MCF 10A (cell line): ENCODE measurements around the gene GPR68. TPM values are rescaled to one million over a fixed set of nuclear protein-coding genes. Genes with fewer than 3 reads are reported as not detected.

ENCODE experiments used
- BruUV-seq: library from RNA; stranded (reverse); fragments of 400-500 nt; replicated peaks from 2 replicates; lab custom pipeline; 2021; lab: Mats Ljungman, UMichigan
- CTCF ChIA-PET: fragments of 300-600 bp; sonication (Branson Sonifier 250); formaldehyde crosslinking; extraction: SDS; loops from one replicate; lab custom pipeline; 2021; ENCODE audit warnings: antibody characterized with exemption, inconsistent platforms; lab: Yijun Ruan, JAX
- POLR2A ChIA-PET: fragments of 300-600, 350-650 bp; sonication (Branson Sonifier 250); formaldehyde crosslinking; extraction: SDS; loops from one replicate; lab custom pipeline; 2020; ENCODE audit warnings: antibody characterized with exemption, inconsistent platforms; lab: Yijun Ruan, JAX
- DNase-seq: peaks from one replicate; pipeline ENCODE4 v3.0.0-alpha.2; 2018; ENCODE audit not compliant: unreplicated experiment
- H3K27ac Mint-ChIP-seq: one replicate; pipeline ENCODE4 v1.8.0; 2022; ENCODE audit warnings: mild to moderate bottlenecking, low read depth, mixed read lengths; ENCODE audit not compliant: unreplicated experiment
- H3K27me3 Mint-ChIP-seq: one replicate; pipeline ENCODE4 v1.8.0; 2022; ENCODE audit warnings: mixed read lengths; ENCODE audit not compliant: insufficient read depth, unreplicated experiment
- H3K36me3 Mint-ChIP-seq: one replicate; pipeline ENCODE4 v1.8.0; 2022; ENCODE audit warnings: mild to moderate bottlenecking, moderate library complexity, mixed read lengths; ENCODE audit not compliant: insufficient read depth, unreplicated experiment
- H3K4me1 Mint-ChIP-seq: one replicate; pipeline ENCODE4 v1.8.0; 2022; ENCODE audit warnings: mixed read lengths; ENCODE audit not compliant: insufficient read depth, unreplicated experiment
- H3K4me3 Mint-ChIP-seq: one replicate; pipeline ENCODE4 v1.8.0; 2022; ENCODE audit warnings: mild to moderate bottlenecking, moderate library complexity, mixed read lengths; ENCODE audit not compliant: unreplicated experiment
- H3K9me3 Mint-ChIP-seq: one replicate; pipeline ENCODE4 v1.8.0; 2022; ENCODE audit warnings: mixed read lengths; ENCODE audit not compliant: unreplicated experiment
- CTCF ChIP-seq: fragments of 200-600 bp; IDR thresholded peaks from one replicate; pipeline ENCODE4 v1.8.0; 2022; ENCODE audit warnings: antibody characterized with exemption, mild to moderate bottlenecking; ENCODE audit not compliant: unreplicated experiment
- intact Hi-C: fragments of 100-400 bp; cut with micrococcal nuclease; formaldehyde crosslinking; loops from 2 replicates; pipeline ENCODE4 v1.14.1; 2022
- total RNA-seq: library from RNA; stranded (reverse); gene quantifications from 2 replicates; pipeline ENCODE4 v1.2.3, GENCODE V29; 2022

Gene GPR68
- total RNA-seq, 1 experiment from 2014 or later, result 0.14 TPM

- no peak overlapping the region for H3K4me3 Mint-ChIP-seq
- H3K27ac Mint-ChIP-seq, result no peak overlapping the region
- CTCF ChIA-PET, result interaction anchor here (0.6 to 1.6 kb wide), 4 partner anchors 41 to 63 kb away, joined by 3 to 4 read pairs (median 4); no protein-coding TSS in a partner anchor
- peaks cover 16% of the 10 kb centered on the region for H3K4me1 Mint-ChIP-seq
- DNase-seq, result no peak
- H3K27me3 Mint-ChIP-seq, result no peaks in the 10 kb centered on the region
- TF ChIP-seq CTCF, result no peak
- POLR2A ChIA-PET, result interaction anchor here (0.5 kb wide), 1 partner anchor 178 kb away, joined by 3 read pairs; no protein-coding TSS in a partner anchor
- peaks cover 14% of the 10 kb centered on the region for H3K9me3 Mint-ChIP-seq
- intact Hi-C loops, result no loop called here
- H3K36me3 Mint-ChIP-seq, result peaks cover 28% of the 10 kb centered on the region
- BruUV-seq, result no TSS peak
These were observed 24.8 kb downstream of the GPR68 start for GRCh38 chr14:91219517-91220389.

GRCh38 chr14:91218014-91218413, 26.5 kb downstream of the GPR68 start:
- Mint-ChIP-seq H3K4me3 (no peak overlapping the region), H3K27me3 (no peaks in the 10 kb centered on the region), H3K27ac (no peak overlapping the region), H3K9me3 (peaks cover 14% of the 10 kb centered on the region), H3K36me3 (peaks cover 23% of the 10 kb centered on the region), H3K4me1 (peaks cover 16% of the 10 kb centered on the region)
- no peak for TF ChIP-seq CTCF
- CTCF ChIA-PET, result interaction anchor here (0.7 to 1.6 kb wide), 2 partner anchors 41 to 69 kb away, joined by 3 to 4 read pairs; no protein-coding TSS in a partner anchor
- BruUV-seq, result no TSS peak
- DNase-seq, result no peak
- intact Hi-C loops, result no loop called here
- POLR2A ChIA-PET, result no interaction called here

- CTCF ChIA-PET, result interaction anchor here (0.6 to 2.9 kb wide), 4 partner anchors 34 to 586 kb away, joined by 3 to 12 read pairs (median 4); no protein-coding TSS in a partner anchor
- Mint-ChIP-seq H3K27ac (no peak overlapping the region), H3K4me3 (no peak overlapping the region), H3K27me3 (no peaks in the 10 kb centered on the region), H3K4me1 (peaks cover 16% of the 10 kb centered on the region), H3K9me3 (peaks cover 9% of the 10 kb centered on the region), H3K36me3 (peaks cover 19% of the 10 kb centered on the region)
- no peak for DNase-seq
- BruUV-seq, result no TSS peak
- intact Hi-C loops, result no loop called here
- POLR2A ChIA-PET, result no interaction called here
- TF ChIP-seq CTCF, result no peak
These were observed 27.7 kb downstream of the GPR68 start for GRCh38 chr14:91216731-91217226.

- BruUV-seq, result no TSS peak
- POLR2A ChIA-PET, result interaction anchor here (0.7 kb wide), 1 partner anchor 827 kb away, joined by 3 read pairs; no protein-coding TSS in a partner anchor
- H3K27ac Mint-ChIP-seq, result no peak overlapping the region
- peaks cover 25% of the 10 kb centered on the region for H3K36me3 Mint-ChIP-seq
- no peak overlapping the region for H3K4me3 Mint-ChIP-seq
- no peak for DNase-seq
- peaks cover 9% of the 10 kb centered on the region for H3K4me1 Mint-ChIP-seq
- H3K9me3 Mint-ChIP-seq, result no peaks in the 10 kb centered on the region
- no peaks in the 10 kb centered on the region for H3K27me3 Mint-ChIP-seq
- CTCF ChIA-PET, result interaction anchor here (0.7 to 2.9 kb wide), 2 partner anchors 38 to 222 kb away, joined by 3 to 12 read pairs; no protein-coding TSS in a partner anchor
- no peak for TF ChIP-seq CTCF
- intact Hi-C loops, result no loop called here
These were observed 29.1 kb downstream of the GPR68 start for GRCh38 chr14:91215381-91215780.
